ENCODE data around the gene PRPF40A.

The PRPF40A gene

GRCh38 chr2:152623775-152624174, 93.5 kb downstream of the PRPF40A start:
- DNase-seq (ENCODE audit: insufficient read length) (no peak), FAIRE-seq (no peak)
- no peak for TF ChIP-seq POLR2A (IDR thresholded peaks at IDR 0.05; ENCODE audit: low read depth, low read length)

GRCh38 chr2:152623076-152623740, 94.1 kb downstream of the PRPF40A start:
- TF ChIP-seq POLR2A (IDR thresholded peaks at IDR 0.05; ENCODE audit: low read depth, low read length) (no peak), TAF1 (IDR thresholded peaks at IDR 0.05; ENCODE audit: borderline replicate concordance, low read depth, low read length) (no peak), POLR2AphosphoS5 (IDR thresholded peaks at IDR 0.05; ENCODE audit: low read depth, low read length) (no peak)
- FAIRE-seq (no peak), DNase-seq (ENCODE audit: insufficient read length) (no peak)

- FAIRE-seq (no peak), DNase-seq (ENCODE audit: insufficient read length) (no peak)
- TF ChIP-seq POLR2A (IDR thresholded peaks at IDR 0.05; ENCODE audit: low read depth, low read length) (no peak), POLR2AphosphoS5 (IDR thresholded peaks at IDR 0.05; ENCODE audit: low read depth, low read length) (no peak), TAF1 (IDR thresholded peaks at IDR 0.05; ENCODE audit: borderline replicate concordance, low read depth, low read length) (no peak)
Measured at GRCh38 chr2:152622219-152622618, 95.0 kb downstream of the PRPF40A start.

GRCh38 chr2:152620985-152621384, 96.3 kb downstream of the PRPF40A start:
- DNase-seq (ENCODE audit: insufficient read length) (no peak), FAIRE-seq (no peak)
- no peak for TF ChIP-seq POLR2AphosphoS5 (IDR thresholded peaks at IDR 0.05; ENCODE audit: low read depth, low read length)
- TF ChIP-seq POLR2A (IDR thresholded peaks at IDR 0.05; ENCODE audit: low read depth, low read length): no peak
- no peak for TF ChIP-seq TAF1 (IDR thresholded peaks at IDR 0.05; ENCODE audit: borderline replicate concordance, low read depth, low read length)

GRCh38 chr2:152620208-152620607, 97.1 kb downstream of the PRPF40A start:
- DNase-seq (ENCODE audit: insufficient read length): no peak
- TF ChIP-seq TAF1 (IDR thresholded peaks at IDR 0.05; ENCODE audit: borderline replicate concordance, low read depth, low read length) (no peak), POLR2AphosphoS5 (IDR thresholded peaks at IDR 0.05; ENCODE audit: low read depth, low read length) (no peak), POLR2A (IDR thresholded peaks at IDR 0.05; ENCODE audit: low read depth, low read length) (no peak)
- FAIRE-seq: no peak

- no peak for FAIRE-seq
- DNase-seq (ENCODE audit: insufficient read length): no peak
- TF ChIP-seq POLR2AphosphoS5 (IDR thresholded peaks at IDR 0.05; ENCODE audit: low read depth, low read length): no peak
- no peak for TF ChIP-seq TAF1 (IDR thresholded peaks at IDR 0.05; ENCODE audit: borderline replicate concordance, low read depth, low read length)
- TF ChIP-seq POLR2A (IDR thresholded peaks at IDR 0.05; ENCODE audit: low read depth, low read length): no peak
Measured at GRCh38 chr2:152618193-152618564, 99.1 kb downstream of the PRPF40A start.

- FAIRE-seq (no peak), DNase-seq (ENCODE audit: insufficient read length) (no peak)
- TF ChIP-seq TAF1 (IDR thresholded peaks at IDR 0.05; ENCODE audit: borderline replicate concordance, low read depth, low read length): no peak
- no peak for TF ChIP-seq POLR2A (IDR thresholded peaks at IDR 0.05; ENCODE audit: low read depth, low read length)
- no peak for TF ChIP-seq POLR2AphosphoS5 (IDR thresholded peaks at IDR 0.05; ENCODE audit: low read depth, low read length)
Measured at GRCh38 chr2:152617456-152618192, 99.6 kb downstream of the PRPF40A start.

GRCh38 chr2:152615177-152615576, 102.1 kb downstream of the PRPF40A start:
- DNase-seq (ENCODE audit: insufficient read length) (no peak), FAIRE-seq (no peak)
- TF ChIP-seq TAF1 (IDR thresholded peaks at IDR 0.05; ENCODE audit: borderline replicate concordance, low read depth, low read length) (no peak), POLR2AphosphoS5 (IDR thresholded peaks at IDR 0.05; ENCODE audit: low read depth, low read length) (no peak), POLR2A (IDR thresholded peaks at IDR 0.05; ENCODE audit: low read depth, low read length) (no peak)

GRCh38 chr2:152613235-152613634, 104.0 kb downstream of the PRPF40A start:
- no peak for TF ChIP-seq TAF1 (IDR thresholded peaks at IDR 0.05; ENCODE audit: borderline replicate concordance, low read depth, low read length)
- no peak for TF ChIP-seq POLR2A (IDR thresholded peaks at IDR 0.05; ENCODE audit: low read depth, low read length)
- no peak for TF ChIP-seq POLR2AphosphoS5 (IDR thresholded peaks at IDR 0.05; ENCODE audit: low read depth, low read length)
- FAIRE-seq (peak; percentile 17), DNase-seq (ENCODE audit: insufficient read length) (no peak)

GRCh38 chr2:152611458-152612231, 105.6 kb downstream of the PRPF40A start:
- DNase-seq (ENCODE audit: insufficient read length): no peak
- TF ChIP-seq POLR2AphosphoS5 (IDR thresholded peaks at IDR 0.05; ENCODE audit: low read depth, low read length): no peak
- TF ChIP-seq TAF1 (IDR thresholded peaks at IDR 0.05; ENCODE audit: borderline replicate concordance, low read depth, low read length): no peak
- no peak for TF ChIP-seq POLR2A (IDR thresholded peaks at IDR 0.05; ENCODE audit: low read depth, low read length)
- FAIRE-seq: peak; percentile 86

GRCh38 chr2:152609699-152610098, 107.6 kb downstream of the PRPF40A start:
- no peak for DNase-seq (ENCODE audit: insufficient read length)
- no peak for FAIRE-seq
- TF ChIP-seq POLR2AphosphoS5 (IDR thresholded peaks at IDR 0.05; ENCODE audit: low read depth, low read length): no peak
- no peak for TF ChIP-seq TAF1 (IDR thresholded peaks at IDR 0.05; ENCODE audit: borderline replicate concordance, low read depth, low read length)
- no peak for TF ChIP-seq POLR2A (IDR thresholded peaks at IDR 0.05; ENCODE audit: low read depth, low read length)

Measured in GM12892 (cell line).